Heart right ventricle (tissue), 16 donors: Measurements from ENCODE around the gene SLC39A12. TPM values are rescaled to one million over a fixed set of nuclear protein-coding genes. Genes with fewer than 3 reads are reported as not detected.

Source experiments
- ATAC-seq, 8 donors: fragments of 200-7000 bp; cut with Tn5 transposase; one replicate each; pipeline ENCODE4 v1.9.1; 2020; ENCODE audit warnings: mild to moderate bottlenecking in 8 of 8, moderate library complexity in 8 of 8, moderate number of reproducible peaks in 1 of 8
- DNase-seq, 2 donors: peaks; one replicate each; pipeline ENCODE4 v3.0.0-alpha.2; 2020
- H3K27ac ChIP-seq, 10 donors: fragments of 200-600 bp; sonication (generic) in 2 of 10; one replicate each; pipeline versions ENCODE4 v1.5.0 to v1.8.0; 2020 to 2022; ENCODE audit warnings: mild to moderate bottlenecking in 3 of 10
- H3K27me3 ChIP-seq, 7 donors: fragments of 200-600 bp; one replicate each; pipeline ENCODE4 v1.8.0; 2021 to 2022; ENCODE audit warnings: mild to moderate bottlenecking in 2 of 7
- H3K36me3 ChIP-seq, 9 donors: fragments of 200-600 bp; sonication (generic) in 1 of 9; one replicate each; pipeline versions ENCODE4 v1.5.0 to v1.8.0; 2020 to 2022; ENCODE audit warnings: mild to moderate bottlenecking in 2 of 9
- H3K4me1 ChIP-seq, 9 donors: fragments of 200-600 bp; sonication (generic) in 1 of 9; one replicate each; pipeline versions ENCODE4 v1.5.0 to v1.8.0; 2020 to 2022; ENCODE audit warnings: mild to moderate bottlenecking in 4 of 9
- H3K4me3 ChIP-seq, 10 donors: fragments of 200-600 bp; sonication (generic) in 2 of 10; one replicate each; pipeline versions ENCODE4 v1.5.0 to v1.8.0; 2020 to 2022; ENCODE audit warnings: mild to moderate bottlenecking in 7 of 10, moderate library complexity in 2 of 10
- H3K9me3 ChIP-seq, 11 donors: fragments of 200-600 bp in 10 of 11; sonication (generic) in 2 of 11; one replicate each; pipeline versions ENCODE4 v1.5.0 to v1.8.0; 2013 to 2022; ENCODE audit warnings: mild to moderate bottlenecking in 2 of 11, control low read depth in 1 of 11, moderate library complexity in 1 of 11
- WGBS, 2 donors: extraction: QIAGEN DNeasy Blood & Tissue Kit; methylation state at CpG; one replicate each; pipeline ENCODE4 v1.1.7; 2013; ENCODE audit warnings: inconsistent platforms in 1 of 2; 5-methylcytosine and 5-hydroxymethylcytosine counted together
- intact Hi-C, 10 donors: fragments of 100-400 bp; cut with DNase I; formaldehyde crosslinking; loops; one replicate each; pipeline versions ENCODE4 v1.11.1 to v1.14.2; 2022
- long read RNA-seq, 3 donors: library from polyadenylated mRNA; unstranded; transcript quantifications; one replicate each; pipeline ENCODE4 v2.0.0, GENCODE V29; 2020 to 2021
- polyA plus RNA-seq, 2 donors: library from polyadenylated mRNA; stranded (reverse); fragments of 200-250 nt; gene quantifications; one replicate each; pipeline ENCODE4 v1.2.3, GENCODE V29; 2013
- total RNA-seq, 10 donors: library from RNA; stranded (reverse); fragmentation: NEBNext Ultra II Directional in 3 of 10; extraction: Animal tissue kit (Norgen Biotek cat#: 25700) in 3 of 10; gene quantifications; one replicate each; pipeline versions ENCODE4 v1.2.1 to v1.2.4, GENCODE V29; 2021 to 2023
- TF ChIP-seq, protein P1 (sequence below), 9 donors: fragments of 200-600 bp; sonication (generic) in 2 of 9; IDR thresholded peaks; one replicate each; pipeline versions ENCODE4 v1.5.0 to v1.8.0; 2021 to 2022; ENCODE audit warnings: antibody characterized with exemption in 9 of 9, mild to moderate bottlenecking in 5 of 9, moderate library complexity in 1 of 9
- donor health status: Arrhythmogenic right ventricular cardiomyopathy.
- donor health status: ischemic (EF 13 %, LVEDD 7.1; RV severe dilation, severe dysfunction).
- donor health status: healthy with polysubstance abuse.
- donor health status: DM: no; HTN: yes; CAD: no.
- donor health status: DM: no; HTN: no; CAD: no.
- donor health status: ischemic (EF 25% LVEDD 6.9; RV normal size, moderate dysfunction).
- donor health status: ischemic (EF 25% LVEDD 5.7; RV mildly dilated, moderate dysfunction).
- donor health status: healthy.
- donor health status: DM: yes; HTN: yes; CAD: no.
- donor health status: Ischemic cardiomyopathy.
- donor health status: ischemic (EF 35%, LVEDD 5.7; RV mildly dilated, moderate dysfunction).
- donor health status: nonischemic (EF 11% LVEDD 7.7; RV severe dilation, severe dysfunction).
- donor health status: DM: yes; HTN: yes; CAD: no.
- donor health status: PGD.
- donor health status: ischemic (EF 29% LVEDD 5.4; RV normal size, mild dysfunction).
- donor health status: nonischemic (EF 23%, LVEDD 6.1; RV moderate dilation, normal function).

The SLC39A12 gene
- total RNA-seq (under 1 TPM in 1 of 10 donors, not detected in 9; 0.08 TPM), polyA plus RNA-seq (under 1 TPM in 1 of 2 donors, not detected in 1; 0.01 TPM)
- long read RNA-seq, donor 1: 0 reads
- long read RNA-seq, donor 2: 0 reads
- long read RNA-seq, donor 3: 0 reads

DNA sequence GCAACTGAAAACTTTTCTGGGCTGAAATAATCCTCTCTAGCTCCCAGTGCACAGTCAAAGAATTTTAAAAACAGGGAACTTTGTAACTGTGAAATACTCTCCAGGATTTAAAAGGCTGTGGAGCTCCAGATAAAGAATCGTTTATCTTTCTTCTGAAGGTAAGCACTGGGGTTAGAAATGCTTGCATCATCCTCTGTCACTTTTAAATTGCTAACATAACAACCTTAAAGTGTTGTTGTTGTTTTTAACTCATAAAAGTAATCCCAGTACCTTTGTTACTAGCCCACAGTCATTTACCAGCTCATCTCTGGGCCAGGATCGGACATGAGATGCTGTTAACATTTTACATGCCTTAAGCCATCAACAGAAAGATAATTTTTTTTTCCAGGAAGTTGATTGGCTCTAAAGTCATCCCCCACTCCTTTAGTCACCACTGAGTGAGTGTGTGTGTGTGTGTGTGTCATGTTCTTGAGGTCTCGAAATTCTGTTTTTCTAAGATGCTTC lies at the start of gene SLC39A12:
TSS of gene SLC39A12 (plus strand) at position 51 of the 504 bp plus-strand sequence. CDS start 1,359 bp downstream, outside the sequence.
- WGBS, 2 donors: 40 to 50% methylated on average over 3 of the region's 3 CpGs
- Histone ChIP-seq H3K9me3 (no peaks in the 10 kb centered on the region), H3K4me3 (no peak within 1 kb of the TSS), H3K27me3 (no peaks in the 10 kb centered on the region), H3K27ac (no peak within 1 kb of the TSS), H3K36me3 (no peaks in the 10 kb centered on the region), H3K4me1 (no peaks in the 10 kb centered on the region)
- DNase-seq (no peak), ATAC-seq (no peak)
- TF ChIP-seq, protein P1, sequence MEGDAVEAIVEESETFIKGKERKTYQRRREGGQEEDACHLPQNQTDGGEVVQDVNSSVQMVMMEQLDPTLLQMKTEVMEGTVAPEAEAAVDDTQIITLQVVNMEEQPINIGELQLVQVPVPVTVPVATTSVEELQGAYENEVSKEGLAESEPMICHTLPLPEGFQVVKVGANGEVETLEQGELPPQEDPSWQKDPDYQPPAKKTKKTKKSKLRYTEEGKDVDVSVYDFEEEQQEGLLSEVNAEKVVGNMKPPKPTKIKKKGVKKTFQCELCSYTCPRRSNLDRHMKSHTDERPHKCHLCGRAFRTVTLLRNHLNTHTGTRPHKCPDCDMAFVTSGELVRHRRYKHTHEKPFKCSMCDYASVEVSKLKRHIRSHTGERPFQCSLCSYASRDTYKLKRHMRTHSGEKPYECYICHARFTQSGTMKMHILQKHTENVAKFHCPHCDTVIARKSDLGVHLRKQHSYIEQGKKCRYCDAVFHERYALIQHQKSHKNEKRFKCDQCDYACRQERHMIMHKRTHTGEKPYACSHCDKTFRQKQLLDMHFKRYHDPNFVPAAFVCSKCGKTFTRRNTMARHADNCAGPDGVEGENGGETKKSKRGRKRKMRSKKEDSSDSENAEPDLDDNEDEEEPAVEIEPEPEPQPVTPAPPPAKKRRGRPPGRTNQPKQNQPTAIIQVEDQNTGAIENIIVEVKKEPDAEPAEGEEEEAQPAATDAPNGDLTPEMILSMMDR (IDR thresholded peaks at IDR 0.05): no peak
- intact Hi-C loops: no loop called here

DNA sequence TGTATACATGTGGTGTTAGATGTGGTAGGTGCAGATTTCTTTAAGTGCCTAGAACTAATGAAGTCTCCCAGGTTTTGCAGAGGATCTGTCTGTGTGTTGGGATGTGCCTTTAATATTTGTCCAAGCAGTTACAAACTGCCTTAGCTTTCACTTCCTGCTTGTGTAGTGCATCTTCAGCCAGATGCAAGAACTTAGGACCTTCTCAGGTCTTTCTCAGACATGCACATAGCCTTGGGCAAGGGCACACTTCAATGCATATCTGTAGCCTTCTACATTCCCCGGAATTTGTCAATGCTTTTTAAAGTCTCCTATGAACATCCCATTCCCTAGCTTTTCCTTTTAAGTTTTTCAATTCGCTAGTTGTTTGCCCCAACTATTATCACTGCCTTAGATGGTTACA lies 47.2 kb upstream of the SLC39A12 start:
- H3K27me3 ChIP-seq: no peaks in the 10 kb centered on the region
- H3K9me3 ChIP-seq: peaks cover 0 to 6% (median 0%) of the 10 kb centered on the region in 11 donors
- H3K27ac ChIP-seq: no peak overlapping the region
- TF ChIP-seq, protein P1 (IDR thresholded peaks at IDR 0.05): no peak
- DNase-seq (no peak), ATAC-seq (no peak)
- intact Hi-C loops: loop anchor here in 2 of 10 donors (10.0 kb wide), 2 partner anchors 200 to 310 kb away; no protein-coding TSS in a partner anchor
- WGBS, 2 donors: 94 to 97% methylated on average over 2 of the region's 2 CpGs
- peaks cover 0 to 8% (median 0%) of the 10 kb centered on the region in 9 donors for H3K4me1 ChIP-seq
- H3K36me3 ChIP-seq: peaks cover 0 to 61% (median 0%) of the 10 kb centered on the region in 9 donors
- no peak overlapping the region for H3K4me3 ChIP-seq

DNA sequence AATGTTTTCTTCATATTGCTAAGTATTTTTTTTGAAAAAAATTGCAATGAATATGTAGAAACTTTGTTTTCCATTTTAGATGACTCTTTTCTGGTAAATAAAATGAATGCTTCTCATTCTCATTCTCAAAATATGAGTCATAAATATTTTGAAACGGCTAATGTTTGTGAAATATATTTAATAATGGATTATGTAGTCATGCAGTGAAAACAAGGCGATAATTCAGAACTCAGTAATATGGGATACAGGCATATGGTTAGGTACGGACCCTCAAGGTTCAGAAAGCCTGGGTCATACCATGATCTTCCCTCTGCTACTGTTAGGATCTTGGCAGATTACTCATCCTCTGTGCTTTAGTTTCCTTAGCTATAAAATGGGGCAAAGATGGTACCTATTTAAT lies 46.2 kb upstream of the SLC39A12 start:
- ATAC-seq (no peak), DNase-seq (no peak)
- no peaks in the 10 kb centered on the region for H3K27me3 ChIP-seq
- intact Hi-C loops: loop anchor here in 4 of 10 donors (5.0 to 10.0 kb wide), 4 partner anchors 48 to 312 kb away; no protein-coding TSS in a partner anchor
- TF ChIP-seq, protein P1 (IDR thresholded peaks at IDR 0.05): no peak
- no peak overlapping the region for H3K27ac ChIP-seq
- H3K9me3 ChIP-seq: peaks cover 0 to 6% (median 0%) of the 10 kb centered on the region in 11 donors
- peaks cover 0 to 66% (median 0%) of the 10 kb centered on the region in 9 donors for H3K36me3 ChIP-seq
- 83 to 87% methylated on average over 3 of the region's 3 CpGs for WGBS, 2 donors
- H3K4me3 ChIP-seq: no peak overlapping the region
- H3K4me1 ChIP-seq: peaks cover 0 to 8% (median 0%) of the 10 kb centered on the region in 9 donors

DNA sequence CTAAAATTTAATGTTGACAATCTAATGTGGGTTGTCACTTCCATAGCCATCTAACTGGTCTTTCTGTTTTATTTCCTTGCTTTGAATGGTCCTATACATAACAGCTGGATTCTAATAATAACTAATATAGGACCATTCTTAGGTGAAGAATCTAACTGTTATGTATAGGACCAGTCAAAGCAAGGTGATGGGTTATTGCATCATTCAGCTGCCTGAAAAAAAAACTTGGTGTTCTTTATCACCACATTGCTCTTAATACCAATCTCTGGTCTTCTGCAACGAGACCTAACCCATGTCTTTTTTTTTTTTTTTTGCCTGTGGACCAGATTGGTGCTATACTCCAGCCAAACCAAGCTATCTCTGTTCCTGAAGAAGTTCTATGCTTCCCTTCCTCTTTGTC lies 45.7 kb upstream of the SLC39A12 start:
- ATAC-seq: no peak
- 26 to 45% methylated on average over 1 of the region's 1 CpG for WGBS, 2 donors
- intact Hi-C loops: loop anchor here in 4 of 10 donors (5.0 to 10.0 kb wide), 4 partner anchors 49 to 311 kb away; no protein-coding TSS in a partner anchor
- Histone ChIP-seq H3K27me3 (no peaks in the 10 kb centered on the region), H3K36me3 (peaks cover 0 to 64% (median 0%) of the 10 kb centered on the region in 9 donors), H3K27ac (no peak overlapping the region), H3K4me1 (peaks cover 0 to 5% (median 0%) of the 10 kb centered on the region in 9 donors), H3K9me3 (peaks cover 0 to 6% (median 0%) of the 10 kb centered on the region in 11 donors), H3K4me3 (no peak overlapping the region)
- TF ChIP-seq, protein P1 (IDR thresholded peaks at IDR 0.05): no peak
- DNase-seq: no peak
